GM12801 (cell line): Measurements from ENCODE around the gene KCNQ2.

ENCODE experiments used
- TF ChIP-seq, protein P1 (sequence below): IDR thresholded peaks from one replicate; pipeline ENCODE4 v1.5.1; 2011; ENCODE audit warnings: control low read depth; ENCODE audit not compliant: insufficient read length; ENCODE audit errors: extremely low read depth

Gene KCNQ2

DNA sequence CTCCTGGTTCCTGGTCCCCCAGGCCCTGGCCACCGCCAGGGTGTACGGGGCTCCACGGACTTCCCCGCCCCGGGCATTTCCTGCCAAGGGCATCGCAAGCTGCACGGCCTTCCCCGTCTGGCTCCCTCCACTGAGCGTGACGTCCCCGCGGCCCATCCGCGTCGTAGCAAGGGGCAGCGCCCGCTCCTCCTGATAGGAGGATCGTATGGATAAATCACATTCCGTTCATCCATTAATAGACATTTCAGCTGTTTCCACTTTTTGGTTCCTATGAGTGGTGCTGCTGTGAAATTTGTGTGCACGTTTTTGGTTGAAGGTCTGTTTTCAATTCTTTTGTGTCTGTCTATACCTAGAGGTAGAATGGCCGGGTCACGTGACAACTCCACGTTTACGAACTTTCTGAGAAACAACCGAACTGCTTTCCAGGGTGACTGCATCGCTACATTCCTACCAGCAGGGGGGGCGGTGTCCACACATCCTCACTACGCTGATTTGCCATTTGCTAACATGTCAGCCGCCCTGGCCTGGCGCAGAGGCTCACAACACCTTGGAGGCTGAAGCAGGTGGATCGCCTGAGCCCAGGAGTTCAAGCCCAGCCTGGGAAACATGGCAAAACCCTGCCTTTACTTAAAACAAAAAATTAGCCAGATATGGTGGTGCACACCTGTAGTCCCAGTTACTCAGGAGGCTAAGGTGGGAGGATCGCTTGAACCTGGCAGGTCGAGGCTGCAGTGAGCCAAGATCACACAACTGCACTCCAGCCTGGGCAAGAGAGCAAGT lies 37.7 kb downstream of the KCNQ2 start:
- TF ChIP-seq, protein P1, sequence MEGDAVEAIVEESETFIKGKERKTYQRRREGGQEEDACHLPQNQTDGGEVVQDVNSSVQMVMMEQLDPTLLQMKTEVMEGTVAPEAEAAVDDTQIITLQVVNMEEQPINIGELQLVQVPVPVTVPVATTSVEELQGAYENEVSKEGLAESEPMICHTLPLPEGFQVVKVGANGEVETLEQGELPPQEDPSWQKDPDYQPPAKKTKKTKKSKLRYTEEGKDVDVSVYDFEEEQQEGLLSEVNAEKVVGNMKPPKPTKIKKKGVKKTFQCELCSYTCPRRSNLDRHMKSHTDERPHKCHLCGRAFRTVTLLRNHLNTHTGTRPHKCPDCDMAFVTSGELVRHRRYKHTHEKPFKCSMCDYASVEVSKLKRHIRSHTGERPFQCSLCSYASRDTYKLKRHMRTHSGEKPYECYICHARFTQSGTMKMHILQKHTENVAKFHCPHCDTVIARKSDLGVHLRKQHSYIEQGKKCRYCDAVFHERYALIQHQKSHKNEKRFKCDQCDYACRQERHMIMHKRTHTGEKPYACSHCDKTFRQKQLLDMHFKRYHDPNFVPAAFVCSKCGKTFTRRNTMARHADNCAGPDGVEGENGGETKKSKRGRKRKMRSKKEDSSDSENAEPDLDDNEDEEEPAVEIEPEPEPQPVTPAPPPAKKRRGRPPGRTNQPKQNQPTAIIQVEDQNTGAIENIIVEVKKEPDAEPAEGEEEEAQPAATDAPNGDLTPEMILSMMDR: no peak

DNA sequence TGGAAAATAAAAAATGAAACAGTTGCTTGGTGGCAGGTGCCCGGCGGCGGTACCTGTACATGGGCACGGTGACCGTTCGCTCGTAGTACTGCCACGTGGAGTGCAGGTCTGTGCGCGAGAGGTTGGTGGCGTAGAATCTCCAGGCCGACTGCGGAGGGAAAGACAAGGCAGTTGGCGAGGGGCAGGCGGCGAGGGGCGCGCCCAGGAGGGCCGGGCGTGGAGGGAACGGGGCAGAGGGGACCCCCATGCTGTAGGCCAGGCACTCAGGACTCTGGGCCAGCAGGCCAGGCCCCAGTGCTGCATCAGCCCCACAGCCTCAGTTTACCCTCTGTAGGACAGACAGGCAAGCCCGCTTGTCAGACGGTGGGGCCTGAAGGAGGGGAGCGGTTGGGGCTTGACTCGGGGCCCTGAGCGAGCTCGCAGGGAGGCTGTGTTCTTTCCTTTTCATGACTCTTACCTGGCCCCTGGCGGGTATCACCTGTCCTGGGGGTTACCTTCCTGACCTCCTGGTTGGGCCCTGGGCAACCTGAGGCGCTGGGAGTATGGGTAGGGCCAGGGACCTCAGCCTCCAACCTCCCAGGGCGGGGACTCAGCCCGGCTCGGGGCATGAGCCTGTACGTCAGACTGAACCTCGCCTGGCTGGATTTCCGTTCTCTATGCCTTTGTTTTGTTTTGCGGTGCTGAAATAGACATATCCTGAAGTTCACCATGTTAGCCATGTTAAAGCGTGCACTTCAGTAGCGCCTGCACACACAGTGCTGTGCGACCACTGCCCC lies 38.5 kb downstream of the KCNQ2 start:
- TF ChIP-seq, protein P1: no peak

DNA sequence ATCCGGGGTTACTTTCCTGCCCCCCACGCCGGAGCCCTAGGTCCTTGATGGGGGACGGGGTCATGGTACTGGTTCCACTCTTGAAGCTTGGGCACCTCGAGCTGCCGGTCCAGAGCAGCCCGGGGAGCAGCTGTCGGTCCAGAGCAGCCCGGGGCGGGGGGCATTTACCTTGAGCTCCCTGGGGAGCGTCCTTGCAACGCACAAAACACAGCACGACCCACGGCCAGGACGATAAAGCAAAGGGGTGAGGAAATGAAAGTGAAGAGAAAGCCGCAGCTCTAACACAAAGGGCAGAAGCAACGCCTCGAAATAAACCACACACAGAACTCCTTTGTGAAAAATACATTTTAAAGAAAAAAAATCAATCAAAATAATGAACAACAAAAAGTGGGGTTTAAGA lies 39.1 kb downstream of the KCNQ2 start:
- TF ChIP-seq, protein P1: no peak

DNA sequence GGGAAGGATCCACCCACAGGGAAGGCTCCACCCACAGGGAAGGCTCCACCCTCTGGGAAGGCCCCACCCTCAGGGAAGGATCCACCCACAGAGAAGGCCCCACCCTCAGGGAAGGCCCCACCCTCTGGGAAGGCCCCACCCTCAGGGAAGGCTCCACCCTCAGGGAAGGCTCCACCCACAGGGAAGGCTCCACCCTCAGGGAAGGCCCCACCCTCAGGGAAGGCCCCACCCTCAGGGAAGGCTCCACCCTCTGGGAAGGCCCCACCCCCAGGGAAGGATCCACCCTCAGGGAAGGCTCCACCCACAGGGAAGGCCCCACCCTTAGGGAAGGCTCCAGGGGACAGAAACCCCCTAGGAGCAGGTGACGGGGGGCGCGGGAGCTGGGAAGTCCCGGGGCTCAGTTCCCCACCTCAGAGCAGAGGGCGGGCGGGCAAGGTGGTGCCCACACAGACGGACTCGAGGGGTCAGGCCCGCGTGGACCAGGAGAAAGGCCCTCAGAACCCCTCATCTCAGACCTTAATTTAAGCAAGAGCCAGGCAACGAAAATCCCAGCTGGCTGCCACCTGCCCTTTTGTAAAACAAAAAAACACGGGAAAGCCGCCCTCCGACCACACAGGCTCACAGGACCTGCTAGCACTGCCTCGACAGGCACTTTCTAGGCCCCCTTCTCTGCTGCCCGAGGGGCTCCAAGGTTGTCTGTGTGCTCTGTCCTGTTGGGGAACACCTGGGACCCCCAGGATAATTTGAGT lies 39.7 kb downstream of the KCNQ2 start:
- TF ChIP-seq, protein P1: no peak

DNA sequence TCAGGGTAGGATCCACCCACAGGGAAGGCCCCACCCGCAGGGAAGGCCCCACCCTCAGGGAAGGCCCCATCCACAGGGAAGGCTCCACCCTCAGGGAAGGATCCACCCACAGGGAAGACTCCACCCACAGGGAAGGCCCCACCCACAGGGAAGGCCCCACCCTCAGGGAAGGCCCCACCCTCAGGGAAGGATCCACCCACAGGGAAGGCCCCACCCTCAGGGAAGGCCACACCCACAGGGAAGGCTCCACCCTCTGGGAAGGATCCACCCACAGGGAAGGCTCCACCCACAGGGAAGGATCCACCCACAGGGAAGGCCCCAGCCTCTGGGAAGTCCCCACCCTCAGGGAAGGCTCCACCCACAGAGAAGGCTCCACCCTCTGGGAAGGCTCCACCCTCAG lies 40.5 kb downstream of the KCNQ2 start:
- TF ChIP-seq, protein P1: no peak

DNA sequence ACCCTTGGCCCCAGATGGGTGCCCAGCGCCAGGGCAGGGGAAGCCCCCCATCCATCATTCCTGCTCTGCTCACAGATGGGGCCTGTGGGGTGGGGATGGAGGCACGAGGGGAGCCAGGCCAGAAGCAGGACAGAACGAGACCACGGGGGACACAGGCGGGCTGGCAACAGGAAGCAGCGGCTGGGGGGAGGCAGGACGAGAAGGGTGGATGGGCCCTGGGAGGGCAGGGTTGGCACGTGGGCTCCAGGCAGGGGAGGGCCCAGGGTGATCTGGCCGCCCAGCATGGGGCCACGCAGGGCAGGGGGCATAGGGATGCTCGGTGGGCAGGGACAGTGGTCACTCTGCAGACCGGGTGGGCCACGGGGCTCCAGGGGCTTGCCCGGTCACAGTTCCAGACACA lies 41.6 kb downstream of the KCNQ2 start:
- TF ChIP-seq, protein P1: no peak

DNA sequence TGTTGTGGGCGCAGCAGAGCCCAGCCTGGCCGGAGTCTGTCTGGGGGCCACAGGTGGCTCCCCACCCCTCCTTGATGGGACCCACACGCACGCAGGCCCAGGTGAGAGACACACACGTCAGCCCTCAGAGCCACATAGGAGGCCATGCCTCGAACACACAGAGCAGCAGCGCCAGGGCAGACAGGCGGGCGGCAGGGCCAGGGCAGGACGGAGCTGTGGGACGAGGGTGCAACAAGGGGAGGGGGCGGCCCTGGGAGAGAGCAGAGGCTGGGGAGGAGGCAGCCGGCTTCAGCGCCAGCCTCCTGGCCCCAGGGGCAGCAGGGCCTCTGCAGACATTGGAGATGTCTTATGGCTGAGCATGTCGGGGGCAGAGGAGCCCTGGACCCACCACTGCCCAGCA lies 42.5 kb downstream of the KCNQ2 start:
- TF ChIP-seq, protein P1: no peak
